GM12875 (cell line): ENCODE measurements around the gene COL23A1.

Experiments used
- H3K4me3 ChIP-seq: one replicate; pipeline ENCODE4 v1.5.1; 2011; ENCODE audit warnings: low read depth, low read length, control low read depth
- CTCF ChIP-seq: IDR thresholded peaks from 2 replicates; pipeline ENCODE4 v1.5.1; 2011; ENCODE audit warnings: low read depth, mild to moderate bottlenecking, control low read depth, inconsistent platforms, low read length, moderate library complexity, borderline replicate concordance; ENCODE audit not compliant: insufficient read depth

COL23A1 gene

GRCh38 chr5:178396796-178397720 is 193.1 kb downstream of the COL23A1 start:
- no peak overlapping the region for H3K4me3 ChIP-seq
- no peak for TF ChIP-seq CTCF

GRCh38 chr5:178394074-178394473 is 196.1 kb downstream of the COL23A1 start:
- no peak for TF ChIP-seq CTCF

GRCh38 chr5:178392931-178393394 is 197.2 kb downstream of the COL23A1 start:
- no peak overlapping the region for H3K4me3 ChIP-seq
- TF ChIP-seq CTCF: no peak

More at GRCh38 chr5:178394074-178394473, 196.1 kb downstream of the COL23A1 start:
- H3K4me3 ChIP-seq: no peak overlapping the region

- no peak for TF ChIP-seq CTCF
- H3K4me3 ChIP-seq: no peak overlapping the region
Measured at GRCh38 chr5:178392386-178392785, 197.8 kb downstream of the COL23A1 start.

- TF ChIP-seq CTCF: no peak
- H3K4me3 ChIP-seq: no peak overlapping the region
Measured at GRCh38 chr5:178391480-178391879, 198.7 kb downstream of the COL23A1 start.

- no peak overlapping the region for H3K4me3 ChIP-seq
- TF ChIP-seq CTCF: no peak
Measured at GRCh38 chr5:178389796-178390195, 200.4 kb downstream of the COL23A1 start.
